IMR-90 (cell line): Measurements from ENCODE around the gene SPATA2L. TPM values are rescaled to one million over a fixed set of nuclear protein-coding genes. Genes with fewer than 3 reads are reported as not detected.

Experiments
- ATAC-seq: fragments of 200-7000 bp; cut with Tn5 transposase; 2 replicates; pipeline ENCODE4 v1.9.1; 2020; ENCODE audit warnings: low read depth, mild to moderate bottlenecking, moderate library complexity
- BruUV-seq: library from RNA; stranded (reverse); fragments of 400-500 nt; replicated peaks from 2 replicates; lab custom pipeline; 2021; lab: Mats Ljungman, UMichigan
- CTCF ChIA-PET: fragments of 300-600 bp; formaldehyde crosslinking; extraction: SDS; loops from one replicate; lab custom pipeline; 2021; ENCODE audit warnings: antibody characterized with exemption; lab: Yijun Ruan, JAX
- POLR2A ChIA-PET: fragments of 300-600 bp; sonication (Branson Sonifier 250); formaldehyde crosslinking; loops from one replicate; lab custom pipeline; 2022; ENCODE audit warnings: antibody characterized with exemption; ENCODE audit not compliant: unreplicated experiment; lab: Charles Lee
- DNase-seq: peaks from one replicate; pipeline ENCODE4 v3.0.0; 2013
- H2AFZ ChIP-seq: replicated peaks from 2 replicates; pipeline ENCODE3; 2013; ENCODE audit warnings: low read length, mild to moderate bottlenecking; ENCODE audit not compliant: poor library complexity
- H2AK5ac ChIP-seq: 2 replicates; pipeline ENCODE4 v1.6.1; 2013; ENCODE audit warnings: low read depth, low read length, inconsistent platforms
- H2AK9ac ChIP-seq: replicated peaks from 2 replicates; pipeline ENCODE3; 2013; ENCODE audit warnings: mild to moderate bottlenecking, low read depth, low read length, moderate library complexity; ENCODE audit not compliant: poor library complexity
- H2BK120ac ChIP-seq: 2 replicates; pipeline ENCODE4 v1.6.1; 2013; ENCODE audit warnings: low read depth, low read length, inconsistent platforms
- H2BK15ac ChIP-seq: 3 replicates; pipeline ENCODE4 v1.6.1; 2013; ENCODE audit warnings: low read depth, low read length, inconsistent platforms
- H2BK20ac ChIP-seq: 2 replicates; pipeline ENCODE4 v1.6.1; 2013; ENCODE audit warnings: low read depth, mild to moderate bottlenecking, inconsistent platforms, low read length, moderate library complexity
- H2BK5ac ChIP-seq: 2 replicates; pipeline ENCODE4 v1.6.1; 2013; ENCODE audit warnings: mild to moderate bottlenecking, low read depth, low read length, inconsistent platforms; ENCODE audit not compliant: poor library complexity, severe bottlenecking
- H3K14ac ChIP-seq: replicated peaks from 2 replicates; pipeline ENCODE4 v1.6.1; 2013; ENCODE audit warnings: low read depth, low read length, inconsistent platforms
- H3K18ac ChIP-seq: 2 replicates; pipeline ENCODE4 v1.6.1; 2013; ENCODE audit warnings: low read depth, low read length, control low read depth
- H3K23ac ChIP-seq: 2 replicates; pipeline ENCODE4 v1.6.1; 2013; ENCODE audit warnings: low read depth, low read length, inconsistent platforms
- H3K27ac ChIP-seq: 2 replicates; pipeline ENCODE4 v1.5.1; 2013; ENCODE audit warnings: mild to moderate bottlenecking, control low read depth, low read length; ENCODE audit not compliant: insufficient read depth
- H3K27me3 ChIP-seq: 2 replicates; pipeline ENCODE4 v1.6.1; 2013; ENCODE audit warnings: low read length; ENCODE audit not compliant: control insufficient read depth, insufficient read depth
- H3K36me3 ChIP-seq: 2 replicates; pipeline ENCODE4 v1.6.1; 2013; ENCODE audit warnings: low read length, mixed read lengths; ENCODE audit not compliant: control insufficient read depth, insufficient read depth
- H3K4ac ChIP-seq: 2 replicates; pipeline ENCODE4 v1.6.1; 2013; ENCODE audit warnings: low read depth, low read length, inconsistent platforms
- H3K4me1 ChIP-seq: 2 replicates; pipeline ENCODE4 v1.6.1; 2013; ENCODE audit warnings: low read length, mixed read lengths; ENCODE audit not compliant: control insufficient read depth, insufficient read depth
- H3K4me2 ChIP-seq: 2 replicates; pipeline ENCODE4 v1.6.1; 2013; ENCODE audit warnings: low read depth, mild to moderate bottlenecking, control low read depth, low read length, moderate library complexity
- H3K4me3 ChIP-seq: 2 replicates; pipeline ENCODE4 v1.5.1; 2013; ENCODE audit warnings: low read depth, mild to moderate bottlenecking, control low read depth, low read length, moderate library complexity; ENCODE audit not compliant: insufficient read depth
- H3K56ac ChIP-seq: 2 replicates; pipeline ENCODE4 v1.6.1; 2013; ENCODE audit warnings: low read length, inconsistent platforms; ENCODE audit not compliant: insufficient read depth; ENCODE audit errors: extremely low read depth
- H3K79me1 ChIP-seq, 2 experiments: 2 replicates each; pipeline ENCODE4 v1.6.1; 2013; ENCODE audit warnings: low read length in 2 of 2, inconsistent platforms in 1 of 2, low read depth in 1 of 2
- H3K9ac ChIP-seq: 2 replicates; pipeline ENCODE4 v1.6.1; 2013; ENCODE audit warnings: low read depth, low read length, control low read depth
- H3K9me1 ChIP-seq: 2 replicates; pipeline ENCODE4 v1.6.1; 2013; ENCODE audit warnings: low read length, inconsistent platforms; ENCODE audit not compliant: insufficient read depth
- H3K9me3 ChIP-seq: 2 replicates; pipeline ENCODE4 v1.6.1; 2013; ENCODE audit warnings: low read length; ENCODE audit not compliant: control insufficient read depth, insufficient read depth
- H4K20me1 ChIP-seq: 2 replicates; pipeline ENCODE4 v1.6.1; 2013; ENCODE audit warnings: low read length, inconsistent platforms; ENCODE audit not compliant: insufficient read depth
- H4K5ac ChIP-seq: 2 replicates; pipeline ENCODE4 v1.6.1; 2013; ENCODE audit warnings: mild to moderate bottlenecking, low read depth, low read length, control low read depth
- H4K8ac ChIP-seq, 2 experiments: 2 replicates each; pipeline ENCODE4 v1.6.1; 2013; ENCODE audit warnings: low read depth in 2 of 2, low read length in 2 of 2, control low read depth in 1 of 2, inconsistent platforms in 1 of 2
- H4K91ac ChIP-seq: 2 replicates; pipeline ENCODE4 v1.6.1; 2013; ENCODE audit warnings: low read depth, low read length, inconsistent platforms; ENCODE audit not compliant: insufficient read depth
- BHLHE40 ChIP-seq: fragments of 150-350 bp; IDR thresholded peaks from 2 replicates; pipeline ENCODE4 v1.6.1; 2016; ENCODE audit warnings: mild to moderate bottlenecking, low read depth, low read length
- FOS ChIP-seq: fragments of 150-350 bp; IDR thresholded peaks from 2 replicates; pipeline ENCODE4 v1.6.1; 2016; ENCODE audit warnings: low read depth, low read length
- SMC3 ChIP-seq: fragments of 150-350 bp; IDR thresholded peaks from 2 replicates; pipeline ENCODE4 v1.6.1; 2016; ENCODE audit warnings: low read depth, mild to moderate bottlenecking, antibody characterized with exemption, low read length, moderate library complexity
- WGBS, 2 experiments: methylation state at CpG; one replicate each; pipeline versions ENCODE4 v1.1.5 to v1.1.7; 2013; ENCODE audit warnings: missing lambda C conversion rate in 2 of 2; ENCODE audit not compliant: insufficient read length in 1 of 2; ENCODE audit errors: extremely low coverage in 2 of 2; 5-methylcytosine and 5-hydroxymethylcytosine counted together
- dilution Hi-C: fragments of 300-500 bp; cut with HindIII; formaldehyde crosslinking; loops from one replicate; pipeline ENCODE4 v1.14.3; 2018; ENCODE audit warnings: low sequenced_read_pairs; ENCODE audit not compliant: unreplicated experiment
- in situ Hi-C: fragments of 300-500 bp; cut with MboI; formaldehyde crosslinking; loops from 3 replicates; pipeline ENCODE4 v1.14.3; 2019; ENCODE audit warnings: low sequenced_read_pairs, inconsistent platforms, mixed read lengths
- intact Hi-C: fragments of 100-400 bp; cut with micrococcal nuclease; formaldehyde crosslinking; loops from 2 replicates; pipeline ENCODE4 v1.10.0; 2022
- polyA plus RNA-seq, 3 experiments: library from polyadenylated mRNA; depleted of rRNA; stranded (reverse); fragments of >200 nt; gene quantifications; 2 replicates each; pipeline ENCODE4 v1.2.3, GENCODE V29; 2012; ENCODE audit warnings: low replicate concordance in 1 of 3
- total RNA-seq: library from RNA; depleted of rRNA; stranded (reverse); fragments of >200 nt; gene quantifications from 2 replicates; pipeline ENCODE4 v1.2.3, GENCODE V29; 2012

The SPATA2L gene
- total and polyA plus RNA-seq, 2 of the 4 experiments (the other 2 are of a cell fraction): 4.8 to 6.9 TPM

- TF ChIP-seq FOS (no peak), SMC3 (no peak), BHLHE40 (no peak)
- H3K27me3 ChIP-seq: no peaks in the 10 kb centered on the region
- dilution Hi-C loops (no loop called here), in situ Hi-C loops (no loop called here), intact Hi-C loops (no loop called here)
- no peak for ATAC-seq
- no peak overlapping the region for H2AFZ ChIP-seq
- no peak overlapping the region for H3K23ac ChIP-seq
- no peak overlapping the region for H3K4me3 ChIP-seq
- no peak overlapping the region for H3K14ac ChIP-seq
- WGBS, 2 experiments: 100% methylated on average over 2 of the region's 21 CpGs; no CpG with 5 or more reads in 1 of the 2 experiments
- H3K9me1 ChIP-seq: no peaks in the 10 kb centered on the region
- ChIA-PET CTCF (no interaction called here), POLR2A (no interaction called here)
- no peak overlapping the region for H2BK120ac ChIP-seq
- no peak overlapping the region for H2BK15ac ChIP-seq
- no peak overlapping the region for H3K18ac ChIP-seq
- no peak overlapping the region for H3K9ac ChIP-seq
- H2BK20ac ChIP-seq: no peak overlapping the region
- no peaks in the 10 kb centered on the region for H3K9me3 ChIP-seq
- no peak overlapping the region for H2AK9ac ChIP-seq
- BruUV-seq: no TSS peak
- no peak for DNase-seq
- H2BK5ac ChIP-seq: no peak overlapping the region
- peaks cover 10 to 27% of the 10 kb centered on the region in 2 experiments for H3K79me1 ChIP-seq
- H4K8ac ChIP-seq: no peak overlapping the region
- no peak overlapping the region for H2AK5ac ChIP-seq
- no peak overlapping the region for H3K4me2 ChIP-seq
- no peak overlapping the region for H4K5ac ChIP-seq
- no peak overlapping the region for H3K56ac ChIP-seq
- no peaks in the 10 kb centered on the region for H3K4me1 ChIP-seq
- no peaks in the 10 kb centered on the region; the same call in none of the 2 replicates for H4K20me1 ChIP-seq
- no peak overlapping the region for H3K4ac ChIP-seq
- H3K36me3 ChIP-seq: peaks cover 77% of the 10 kb centered on the region
- H4K91ac ChIP-seq: no peak overlapping the region
- no peak overlapping the region for H3K27ac ChIP-seq
Measured at GRCh38 chr16:89733792-89734191, 32.3 kb upstream of the SPATA2L start.
